Vagina (tissue), 2 donors: Measurements from ENCODE around the gene CRY2. TPM values are rescaled to one million over a fixed set of nuclear protein-coding genes. Genes with fewer than 3 reads are reported as not detected.

Experiments
- DNase-seq, 2 donors: peaks; one replicate each; pipeline ENCODE4 v3.0.0-alpha.2; 2017; ENCODE audit errors: extremely low spot score in 2 of 2
- H3K27ac ChIP-seq: fragments of 200-600 bp; sonication (generic); one replicate; pipeline ENCODE4 v1.5.1; 2019
- H3K27me3 ChIP-seq: fragments of 200-600 bp; sonication (generic); one replicate; pipeline ENCODE4 v1.5.1; 2019
- H3K36me3 ChIP-seq, 2 donors: fragments of 200-600 bp; sonication (generic); one replicate each; pipeline ENCODE4 v1.5.1; 2017 to 2019
- H3K4me1 ChIP-seq: fragments of 200-600 bp; sonication (generic); one replicate; pipeline ENCODE4 v1.5.1; 2019
- H3K4me3 ChIP-seq, 2 donors: fragments of 200-600 bp; sonication (generic); 1 replicate in 1 of 2; 2 replicates in 1 of 2; pipeline ENCODE4 v1.5.1; 2016 to 2019
- H3K9me3 ChIP-seq: fragments of 200-600 bp; sonication (generic); one replicate; pipeline ENCODE4 v1.5.1; 2019
- CTCF ChIP-seq, 3 experiments: fragments of 450-650 bp in 2 of 3; fragments of 200-600 bp in 1 of 3; sonication (generic) in 1 of 3; IDR thresholded peaks; one replicate each; pipeline ENCODE4 v1.5.1; 2017 to 2019; ENCODE audit warnings: antibody characterized with exemption in 3 of 3, mild to moderate bottlenecking in 2 of 3, moderate library complexity in 2 of 3
- POLR2A ChIP-seq, 2 donors: fragments of 450-650 bp; IDR thresholded peaks; one replicate each; pipeline ENCODE4 v1.6.1; 2017; ENCODE audit warnings: antibody characterized with exemption in 2 of 2, mild to moderate bottlenecking in 2 of 2, moderate library complexity in 2 of 2
- POLR2AphosphoS5 ChIP-seq, 2 donors: sonication (generic); formaldehyde crosslinking; IDR thresholded peaks; one replicate each; pipeline ENCODE4 v1.9.0; 2017; ENCODE audit warnings: antibody characterized with exemption in 2 of 2, mild to moderate bottlenecking in 2 of 2, low read depth in 1 of 2; ENCODE audit not compliant: insufficient read depth in 1 of 2
- intact Hi-C: fragments of 100-400 bp; cut with DNase I; formaldehyde crosslinking; loops from one replicate; pipeline ENCODE4 v1.15.1; 2023
- total RNA-seq: library from RNA; depleted of rRNA; stranded (reverse); fragments of >200 nt; gene quantifications from one replicate; pipeline ENCODE4 v1.2.3, GENCODE V29; 2016

Gene CRY2
- total RNA-seq, 1 donor from 2014 or later = 54.3 TPM

GRCh38 chr11:45913942-45914635, 66.8 kb downstream of the CRY2 start:
- no peak for DNase-seq
- Histone ChIP-seq H3K4me1 (peaks cover 19% of the 10 kb centered on the region), H3K36me3 (peaks cover 0 to 57% of the 10 kb centered on the region in 2 donors), H3K9me3 (no peaks in the 10 kb centered on the region), H3K27ac (no peak overlapping the region), H3K27me3 (no peaks in the 10 kb centered on the region), H3K4me3 (no peak overlapping the region)
- TF ChIP-seq POLR2A (IDR thresholded peaks at IDR 0.05) = no peak
- no peak for TF ChIP-seq CTCF (IDR thresholded peaks at IDR 0.05)
- TF ChIP-seq POLR2AphosphoS5 (IDR thresholded peaks at IDR 0.05; ENCODE audit: insufficient read depth in 1 of 2, low read depth in 1 of 2) = no peak
- intact Hi-C loops = no loop called here

GRCh38 chr11:45915446-45915845, 68.2 kb downstream of the CRY2 start:
- Histone ChIP-seq H3K4me3 (no peak overlapping the region), H3K9me3 (no peaks in the 10 kb centered on the region), H3K4me1 (peaks cover 19% of the 10 kb centered on the region), H3K27me3 (no peaks in the 10 kb centered on the region), H3K27ac (no peak overlapping the region), H3K36me3 (peaks cover 0 to 50% of the 10 kb centered on the region in 2 donors)
- TF ChIP-seq POLR2A (IDR thresholded peaks at IDR 0.05) = no peak
- TF ChIP-seq CTCF (IDR thresholded peaks at IDR 0.05) = no peak
- no peak for TF ChIP-seq POLR2AphosphoS5 (IDR thresholded peaks at IDR 0.05; ENCODE audit: insufficient read depth in 1 of 2, low read depth in 1 of 2)
- no peak for DNase-seq
- intact Hi-C loops = loop anchor here (5.0 kb wide), 2 partner anchors 68 to 207 kb away; partner anchors contain the start of genes CRY2 and PHF21A

GRCh38 chr11:45917286-45917622, 70.0 kb downstream of the CRY2 start:
- no peak for DNase-seq
- intact Hi-C loops = loop anchor here (5.0 kb wide), 2 partner anchors 70 to 205 kb away; partner anchors contain the start of genes CRY2 and PHF21A
- Histone ChIP-seq H3K4me3 (peak overlapping the region; percentile 73 to 96), H3K4me1 (peaks cover 31% of the 10 kb centered on the region), H3K27me3 (peaks cover under 1% of the 10 kb centered on the region), H3K9me3 (no peaks in the 10 kb centered on the region), H3K36me3 (peaks cover 0 to 36% of the 10 kb centered on the region in 2 donors), H3K27ac (peak overlapping the region; percentile 85)
- TF ChIP-seq POLR2A (IDR thresholded peaks at IDR 0.05) (no peak), CTCF (IDR thresholded peaks at IDR 0.05) (no peak), POLR2AphosphoS5 (IDR thresholded peaks at IDR 0.05; ENCODE audit: insufficient read depth in 1 of 2, low read depth in 1 of 2) (no peak)

- Histone ChIP-seq H3K27ac (peak within 1 kb of the TSS; percentile 85), H3K4me1 (peaks cover 36% of the 10 kb centered on the region), H3K9me3 (no peaks in the 10 kb centered on the region), H3K36me3 (peaks cover 0 to 31% of the 10 kb centered on the region in 2 donors), H3K27me3 (peaks cover 6% of the 10 kb centered on the region), H3K4me3 (peak within 1 kb of the TSS; percentile 73 to 96)
- TF ChIP-seq CTCF (IDR thresholded peaks at IDR 0.05) (no peak), POLR2A (IDR thresholded peaks at IDR 0.05) (peak; percentile 22 to 55), POLR2AphosphoS5 (IDR thresholded peaks at IDR 0.05; ENCODE audit: insufficient read depth in 1 of 2, low read depth in 1 of 2) (peak; percentile 92 to 97)
- peak in 1 of 2 donors; percentile 99 for DNase-seq
- intact Hi-C loops = loop anchor here (5.0 kb wide), 2 partner anchors 70 to 205 kb away; partner anchors contain the start of genes CRY2 and PHF21A
Observed at GRCh38 chr11:45917623-45918330, 70.5 kb downstream of the CRY2 start, which contains the start of gene PEX16. Gene PEX16 (minus strand): TSS chr11:45917877. CDS start chr11:45917811, 66 bp downstream.
